Activated CD8-positive, alpha-beta memory T cell treated with anti-CD3 and anti-CD28 coated beads for 48 hours (primary cell): ENCODE data around the gene PISD.

Experiments used
- DNase-seq, 3 experiments: peaks; one replicate each; pipeline ENCODE4 v3.0.0-alpha.2; 2020; ENCODE audit warnings: low read depth in 2 of 3, low spot score in 2 of 3

PISD gene

GRCh38 chr22:31575190-31575589 lies 86.8 kb downstream of the PISD start:
- DNase-seq: no peak

GRCh38 chr22:31574055-31574670 lies 87.9 kb downstream of the PISD start:
- no peak for DNase-seq

GRCh38 chr22:31572939-31573338 lies 89.1 kb downstream of the PISD start:
- no peak for DNase-seq

GRCh38 chr22:31569126-31569525 lies 92.9 kb downstream of the PISD start:
- DNase-seq: no peak
